Measurements from ENCODE around the gene ZG16. TPM values are rescaled to one million over a fixed set of nuclear protein-coding genes. Genes with fewer than 3 reads are reported as not detected.
"Not testable (repeated sequence)": the region's sequence is repeated elsewhere in the genome, so short reads cannot be mapped to it uniquely, and the experiment has no call there.

Gene ZG16
- total RNA-seq, 1 donor from 2014 or later = not detected

DNA sequence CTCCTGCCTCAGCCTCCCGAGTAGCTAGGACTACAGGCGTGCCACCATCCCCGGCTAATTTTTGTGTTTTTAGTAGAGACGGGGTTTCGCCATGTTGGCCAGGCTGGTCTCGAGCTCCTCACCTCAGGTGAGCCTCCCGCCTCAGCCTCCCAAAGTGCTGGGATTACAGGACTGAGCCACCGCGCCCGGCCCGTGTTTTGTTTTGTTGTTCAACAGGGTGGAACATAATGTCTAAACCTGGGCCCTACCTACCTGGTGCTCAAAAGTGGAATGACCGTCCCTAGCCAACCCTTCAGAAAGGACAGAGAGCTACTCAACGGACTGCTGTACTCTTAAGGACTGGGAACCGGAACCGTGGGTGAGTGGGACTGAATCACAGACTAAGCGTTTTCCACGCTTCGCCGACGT is 11.7 kb downstream of the ZG16 start:
- no peak for DNase-seq

DNA sequence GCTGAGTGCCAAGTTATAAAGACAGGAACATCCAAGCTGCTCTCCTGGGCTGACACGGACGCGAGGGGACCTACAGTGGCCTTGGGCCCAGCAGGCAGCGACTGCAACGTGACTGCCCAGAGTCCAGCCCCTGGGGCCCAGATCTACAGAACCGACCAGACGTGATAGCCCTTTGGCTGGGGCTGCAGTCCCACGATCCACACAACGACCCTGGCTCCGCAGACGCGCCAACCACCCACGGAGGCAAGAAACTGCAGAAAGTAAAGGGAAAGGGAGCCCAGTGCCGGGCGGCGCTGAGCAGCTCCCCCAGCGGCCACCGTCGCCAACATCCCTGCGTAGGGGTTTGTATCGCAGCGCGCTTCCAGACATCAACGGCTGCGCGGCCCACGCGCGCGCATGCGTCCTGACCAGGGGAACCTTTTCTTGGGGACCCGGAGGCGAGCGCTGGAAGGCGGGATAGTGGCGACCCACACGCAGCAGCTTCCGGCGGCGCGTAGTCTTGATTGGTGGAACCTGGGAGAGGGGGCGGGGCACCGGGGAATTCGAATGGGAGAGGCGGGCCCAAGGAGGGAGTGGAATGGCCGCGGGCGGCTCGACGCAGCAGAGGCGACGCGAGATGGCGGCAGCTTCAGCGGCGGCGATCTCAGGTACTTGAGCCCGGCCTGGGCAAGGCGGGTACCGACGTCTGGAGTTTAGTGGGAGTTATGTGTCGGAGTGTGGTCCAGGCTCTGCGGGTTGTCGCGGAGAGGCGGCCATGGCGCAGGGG is 12.3 kb downstream of the ZG16 start, which contains the start of gene KIF22:
TSS of gene KIF22 (plus strand) at position 569 of the 766 bp plus-strand sequence. CDS start at position 578, 9 bp downstream.
- DNase-seq = peak; percentile 99

DNA sequence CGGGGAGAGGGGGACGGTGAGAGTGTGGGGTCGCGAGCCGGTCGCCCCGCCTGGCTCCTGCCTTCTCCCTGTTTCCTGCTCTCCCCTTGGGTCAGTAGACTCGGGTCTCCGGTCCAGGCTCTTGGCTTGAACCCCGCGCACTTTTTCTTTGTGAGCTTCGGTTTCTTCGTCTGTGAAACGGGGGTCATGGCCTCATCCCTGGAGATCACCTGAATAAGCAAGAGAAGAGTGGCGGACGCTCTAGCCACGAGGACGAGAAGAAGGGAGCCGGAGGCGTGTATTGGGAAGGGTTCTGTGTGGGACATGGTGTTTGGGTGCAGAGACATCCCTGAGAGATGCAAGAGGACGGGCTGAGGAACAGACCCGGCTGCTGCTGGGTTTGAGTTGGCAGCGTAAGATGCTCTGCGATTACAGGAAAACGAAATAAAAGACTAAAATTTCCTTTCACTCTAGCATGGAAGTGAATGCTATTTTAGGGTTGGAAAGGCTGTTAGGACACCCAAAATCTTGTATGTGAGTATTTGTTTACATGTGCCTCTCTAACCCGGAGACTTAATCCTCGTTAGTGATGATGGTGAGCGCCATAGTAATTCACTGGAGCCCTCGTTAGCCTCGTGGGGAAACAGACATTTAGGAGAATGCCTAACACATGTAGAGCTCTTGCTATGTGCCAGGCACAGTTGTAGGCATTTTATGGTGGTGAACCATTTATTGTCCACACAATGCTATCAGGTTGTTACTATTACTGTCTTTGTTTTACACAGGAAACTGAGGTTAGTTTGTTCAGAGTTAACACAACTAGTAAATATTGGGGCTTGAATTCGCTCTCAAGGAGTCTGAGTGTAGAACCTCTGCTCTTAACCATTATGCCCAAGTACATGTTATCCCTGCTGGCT is 13.1 kb downstream of the ZG16 start:
- peak; percentile 15 for DNase-seq

DNA sequence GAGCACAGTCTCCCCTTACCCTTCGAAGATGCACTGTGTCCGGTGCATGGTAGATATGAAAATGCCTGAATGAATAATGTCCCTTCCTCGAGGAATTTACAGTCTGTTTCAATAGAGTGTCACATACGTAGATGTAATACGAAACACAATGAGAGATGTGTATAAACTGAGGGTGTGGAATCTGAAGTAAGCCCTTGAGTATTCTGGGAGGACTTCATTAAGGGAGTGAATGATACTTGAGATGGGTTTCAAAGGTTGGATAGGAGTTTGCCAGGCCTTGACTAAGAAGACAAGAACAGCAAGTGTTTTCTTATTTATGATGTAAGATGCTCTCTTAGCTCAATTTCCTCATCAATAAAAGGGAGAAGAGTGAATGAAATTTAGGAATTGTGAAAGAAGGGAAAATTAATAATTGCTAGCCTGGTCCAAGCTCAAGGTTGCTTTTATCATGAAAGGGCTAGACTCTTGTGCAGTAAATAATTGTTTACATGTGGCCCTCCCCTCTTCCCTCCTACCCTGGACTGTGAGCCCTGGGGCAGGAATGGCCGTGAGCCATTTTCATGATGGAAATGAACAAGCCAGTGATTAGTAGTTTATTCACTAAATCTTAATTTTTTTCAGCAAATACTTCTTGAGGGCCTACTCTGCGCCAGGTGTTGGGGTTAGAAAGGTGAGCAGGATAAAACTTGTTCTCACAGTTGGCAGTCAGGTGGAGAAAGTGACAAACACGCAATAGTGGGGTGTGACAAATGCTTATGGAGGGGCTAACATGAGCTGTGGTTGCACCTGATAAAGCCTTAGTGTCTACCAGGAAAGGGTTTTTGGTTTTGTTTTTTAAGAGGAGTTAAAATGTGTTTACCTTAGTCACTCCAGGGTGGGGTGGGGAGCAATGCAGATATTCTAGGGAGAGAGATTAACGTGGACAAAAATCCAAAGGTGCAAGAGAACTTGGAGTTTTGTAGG is 14.1 kb downstream of the ZG16 start:
- DNase-seq = no peak

DNA sequence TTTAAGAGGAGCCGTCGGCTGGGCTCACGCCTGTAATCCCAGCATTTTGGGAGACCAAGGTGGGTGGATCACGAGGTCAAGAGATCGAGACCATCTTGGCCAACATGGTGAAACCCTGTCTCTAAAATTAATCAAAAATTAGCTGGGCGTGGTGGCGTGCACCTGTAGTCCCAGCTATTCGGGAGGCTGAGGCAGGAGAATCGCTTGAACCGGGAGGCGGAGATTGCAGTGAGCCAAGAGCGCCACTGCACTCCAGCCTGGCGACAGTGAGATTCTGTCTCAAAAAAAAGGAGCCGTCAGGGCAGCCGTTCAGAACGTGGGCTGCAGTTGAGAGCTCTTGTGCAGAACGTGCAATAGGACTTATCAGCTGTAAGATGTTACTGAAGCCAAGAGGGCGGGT is 15.1 kb downstream of the ZG16 start:
- not testable (repeated sequence) for DNase-seq

DNA sequence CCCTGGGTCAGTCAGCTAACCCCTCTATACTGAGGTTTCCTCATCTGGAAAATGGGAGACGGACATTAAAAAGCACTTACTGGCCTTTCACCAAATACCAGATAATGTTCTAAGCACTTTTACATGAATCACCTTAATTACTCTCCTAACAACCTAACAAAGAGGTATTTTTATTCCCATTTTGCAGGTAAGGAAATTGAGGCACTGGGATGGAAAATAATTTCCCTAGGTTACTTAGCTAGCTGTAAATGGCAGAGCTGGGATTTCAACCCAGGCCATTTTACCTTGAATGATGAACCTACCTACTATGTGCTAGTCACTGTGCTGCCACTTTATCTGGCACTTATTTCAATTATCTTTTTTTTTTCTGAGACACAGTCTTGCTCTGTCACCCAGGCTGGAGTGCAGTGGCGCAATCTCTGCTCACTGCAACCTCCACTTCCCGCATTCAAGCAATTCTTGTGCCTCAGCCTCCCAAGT is 16.2 kb downstream of the ZG16 start:
- no peak for DNase-seq

DNA sequence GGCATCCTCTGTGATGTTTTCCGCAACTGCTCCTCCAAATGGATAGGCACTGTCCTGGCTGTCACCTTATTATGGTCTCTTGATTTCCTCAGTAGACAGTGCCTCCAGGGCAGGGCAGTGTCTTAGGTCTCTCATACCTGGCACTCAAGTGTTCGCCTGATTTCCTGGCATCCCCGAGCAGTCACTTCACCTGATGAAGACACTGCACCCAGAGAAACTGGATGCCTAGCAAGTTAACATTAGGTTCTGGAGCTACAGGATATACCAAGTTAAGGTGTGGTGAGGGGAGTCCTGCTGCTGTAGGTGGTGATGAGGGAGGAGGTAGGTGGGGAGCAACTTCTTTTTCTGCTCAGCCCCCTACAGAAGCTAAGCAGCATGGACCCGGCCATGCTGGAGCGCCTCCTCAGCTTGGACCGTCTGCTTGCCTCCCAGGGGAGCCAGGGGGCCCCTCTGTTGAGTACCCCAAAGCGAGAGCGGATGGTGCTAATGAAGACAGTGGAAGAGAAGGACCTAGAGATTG is 24.4 kb downstream of the ZG16 start:
- DNase-seq = no peak

DNA sequence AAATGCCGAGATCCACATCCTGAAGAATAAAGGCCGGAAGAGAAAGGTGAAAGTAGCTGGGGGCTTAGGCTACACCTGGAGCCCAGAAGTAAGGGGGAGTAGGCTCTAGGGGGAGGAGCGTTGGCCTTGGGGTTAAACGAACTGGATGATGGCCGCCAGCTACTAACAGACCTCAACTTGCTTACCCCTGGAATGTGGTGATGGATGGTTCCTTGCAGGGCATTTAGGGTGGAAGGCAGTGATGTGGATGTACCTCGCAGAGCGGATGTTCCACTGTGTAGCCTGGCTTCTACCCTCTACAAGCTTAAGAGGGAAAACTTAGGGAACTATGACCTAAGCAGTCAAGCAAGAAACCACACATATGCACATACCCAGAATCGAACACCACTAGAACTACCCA is 26.0 kb downstream of the ZG16 start:
- no peak for DNase-seq

DNA sequence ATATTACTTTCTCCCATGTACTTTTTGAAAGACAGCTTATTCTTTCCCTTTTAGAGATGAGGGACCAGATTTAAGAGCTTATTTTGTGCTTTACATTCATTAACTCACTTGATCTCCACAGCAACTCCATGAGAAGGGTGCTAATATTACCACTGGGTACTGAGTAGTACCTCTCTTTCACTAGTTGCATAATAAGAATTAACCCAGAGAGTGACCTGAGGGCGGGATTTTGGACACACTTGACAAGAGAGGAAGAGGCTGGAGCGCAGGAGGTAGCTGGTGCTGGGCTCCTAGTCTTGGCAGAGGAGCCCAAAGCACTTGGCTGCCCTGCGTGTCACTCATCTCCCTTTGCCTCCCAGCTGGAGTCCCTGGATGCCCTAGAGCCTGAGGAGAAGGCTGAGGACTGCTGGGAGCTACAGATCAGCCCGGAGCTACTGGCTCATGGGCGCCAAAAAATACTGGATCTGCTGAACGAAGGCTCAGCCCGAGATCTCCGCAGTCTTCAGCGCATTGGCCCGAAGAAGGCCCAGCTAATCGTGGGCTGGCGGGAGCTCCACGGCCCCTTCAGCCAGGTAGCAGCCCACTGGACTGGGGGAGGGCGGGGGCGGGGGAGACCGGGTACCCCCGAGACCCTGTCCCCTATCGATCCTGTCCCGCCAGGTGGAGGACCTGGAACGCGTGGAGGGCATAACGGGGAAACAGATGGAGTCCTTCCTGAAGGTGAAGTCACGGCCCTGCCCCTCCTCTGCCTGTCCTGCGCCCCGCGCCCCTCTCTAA is 26.6 kb downstream of the ZG16 start:
- peak; percentile 44 for DNase-seq

DNA sequence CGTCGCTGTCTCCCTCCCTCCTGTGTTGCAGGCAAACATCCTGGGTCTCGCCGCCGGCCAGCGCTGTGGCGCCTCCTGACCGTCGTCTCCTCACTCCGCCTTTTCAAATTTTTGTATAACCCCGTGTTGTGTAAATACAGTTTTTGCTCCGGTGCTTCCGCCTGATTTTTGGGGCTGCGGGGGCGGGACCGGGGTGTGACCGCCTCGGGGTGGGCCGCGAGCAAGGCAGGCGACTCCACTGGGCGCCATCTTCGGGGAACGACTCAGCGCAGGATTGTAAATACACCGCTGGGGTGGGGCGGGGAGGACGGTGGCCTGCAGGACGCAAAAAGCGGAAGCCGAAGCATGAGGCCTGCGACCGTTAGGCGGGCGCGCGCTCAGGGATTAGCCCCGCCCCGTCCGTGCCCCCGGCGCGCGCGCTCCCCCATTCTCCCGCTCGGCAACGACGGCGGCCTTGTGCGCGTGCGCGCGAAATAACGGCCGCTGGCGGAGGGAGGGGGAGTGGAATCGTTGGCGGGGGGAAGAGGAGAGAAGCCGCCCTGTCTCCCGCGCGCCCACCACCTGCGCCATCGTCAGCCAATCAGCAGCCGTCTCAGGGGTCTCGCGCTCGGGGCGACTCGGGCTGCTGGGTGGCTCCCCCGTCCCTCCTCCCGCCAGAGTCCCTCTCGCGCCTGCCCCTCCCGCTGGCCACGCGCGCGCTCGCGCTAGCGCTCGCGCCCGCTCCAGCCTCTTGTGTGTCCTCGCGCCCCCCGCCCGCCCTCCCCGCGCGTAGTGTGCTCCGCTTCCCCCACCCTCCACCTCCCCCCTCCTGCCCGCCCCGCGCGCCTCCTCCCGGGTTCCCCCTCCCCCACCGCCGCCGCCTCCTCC is 27.4 kb downstream of the ZG16 start:
- DNase-seq = peak; percentile 98

DNA sequence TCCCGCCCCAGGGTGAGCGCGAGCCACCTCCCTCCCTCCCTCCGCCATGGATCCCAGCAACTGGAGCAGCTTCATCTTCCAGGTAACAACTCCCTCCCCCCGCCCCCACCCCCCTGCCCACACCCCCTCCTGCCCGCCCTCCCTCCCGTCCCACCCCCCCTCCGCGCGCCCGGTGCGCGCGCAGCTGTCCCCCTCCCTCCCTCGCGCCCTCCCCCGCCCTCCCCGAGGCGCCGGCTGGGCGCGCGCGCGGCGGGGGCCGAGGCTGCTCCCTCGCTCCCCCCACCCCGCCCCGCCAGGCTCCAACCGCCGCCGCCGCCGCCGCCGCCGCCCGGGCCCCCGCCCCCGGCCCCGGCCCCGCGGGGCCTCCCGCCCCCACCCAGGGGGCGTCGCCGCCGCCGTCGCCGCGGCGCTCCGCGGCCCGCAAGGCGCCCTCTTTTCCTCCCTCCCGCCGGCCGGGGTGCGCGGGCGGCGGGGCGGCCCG is 28.1 kb downstream of the ZG16 start, which contains the start of gene MAZ:
TSS of gene MAZ (plus strand) at position 431 of the 481 bp plus-strand sequence. CDS start 173 bp downstream, outside the sequence.
- no peak for DNase-seq

DNA sequence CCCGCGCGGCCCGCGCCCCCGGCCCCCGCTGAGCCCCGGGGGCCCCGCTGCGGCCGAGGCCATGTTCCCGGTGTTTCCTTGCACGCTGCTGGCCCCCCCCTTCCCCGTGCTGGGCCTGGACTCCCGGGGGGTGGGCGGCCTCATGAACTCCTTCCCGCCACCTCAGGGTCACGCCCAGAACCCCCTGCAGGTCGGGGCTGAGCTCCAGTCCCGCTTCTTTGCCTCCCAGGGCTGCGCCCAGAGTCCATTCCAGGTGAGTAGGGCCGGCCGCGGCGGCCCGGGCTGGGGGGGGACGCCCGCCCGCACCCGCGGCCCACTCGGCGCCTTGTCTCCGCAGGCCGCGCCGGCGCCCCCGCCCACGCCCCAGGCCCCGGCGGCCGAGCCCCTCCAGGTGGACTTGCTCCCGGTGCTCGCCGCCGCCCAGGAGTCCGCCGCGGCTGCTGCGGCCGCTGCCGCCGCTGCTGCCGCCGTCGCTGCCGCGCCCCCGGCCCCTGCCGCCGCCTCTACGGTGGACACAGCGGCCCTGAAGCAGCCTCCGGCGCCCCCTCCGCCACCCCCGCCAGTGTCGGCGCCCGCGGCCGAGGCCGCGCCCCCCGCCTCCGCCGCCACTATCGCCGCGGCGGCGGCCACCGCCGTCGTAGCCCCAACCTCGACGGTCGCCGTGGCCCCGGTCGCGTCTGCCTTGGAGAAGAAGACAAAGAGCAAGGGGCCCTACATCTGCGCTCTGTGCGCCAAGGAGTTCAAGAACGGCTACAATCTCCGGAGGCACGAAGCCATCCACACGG is 28.8 kb downstream of the ZG16 start:
- DNase-seq = peak; percentile 45

DNA sequence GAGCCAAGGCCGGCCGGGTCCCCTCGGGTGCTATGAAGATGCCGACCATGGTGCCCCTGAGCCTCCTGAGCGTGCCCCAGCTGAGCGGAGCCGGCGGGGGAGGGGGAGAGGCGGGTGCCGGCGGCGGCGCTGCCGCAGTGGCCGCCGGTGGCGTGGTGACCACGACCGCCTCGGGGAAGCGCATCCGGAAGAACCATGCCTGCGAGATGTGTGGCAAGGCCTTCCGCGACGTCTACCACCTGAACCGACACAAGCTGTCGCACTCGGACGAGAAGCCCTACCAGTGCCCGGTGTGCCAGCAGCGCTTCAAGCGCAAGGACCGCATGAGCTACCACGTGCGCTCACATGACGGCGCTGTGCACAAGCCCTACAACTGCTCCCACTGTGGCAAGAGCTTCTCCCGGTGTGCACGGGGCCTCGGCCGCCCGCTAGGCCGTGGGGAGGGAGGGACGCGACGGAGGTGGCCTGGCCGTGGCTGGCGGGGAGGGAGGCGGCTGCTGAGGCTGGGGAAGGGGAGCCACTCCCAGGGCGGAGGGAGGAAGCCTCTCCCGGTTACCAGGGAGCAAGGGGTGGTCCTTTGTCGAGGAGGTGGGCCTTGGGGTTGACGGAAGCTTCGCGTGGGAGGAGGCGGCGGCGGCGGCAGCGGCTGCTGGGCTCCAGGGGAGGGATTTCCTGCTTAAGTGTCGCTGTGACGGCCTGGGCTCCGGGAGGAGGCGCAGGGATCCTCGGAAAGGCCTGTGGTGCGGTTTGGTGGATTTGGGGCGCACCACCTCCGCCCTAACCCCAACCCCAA is 29.6 kb downstream of the ZG16 start:
- peak; percentile 94 for DNase-seq

DNA sequence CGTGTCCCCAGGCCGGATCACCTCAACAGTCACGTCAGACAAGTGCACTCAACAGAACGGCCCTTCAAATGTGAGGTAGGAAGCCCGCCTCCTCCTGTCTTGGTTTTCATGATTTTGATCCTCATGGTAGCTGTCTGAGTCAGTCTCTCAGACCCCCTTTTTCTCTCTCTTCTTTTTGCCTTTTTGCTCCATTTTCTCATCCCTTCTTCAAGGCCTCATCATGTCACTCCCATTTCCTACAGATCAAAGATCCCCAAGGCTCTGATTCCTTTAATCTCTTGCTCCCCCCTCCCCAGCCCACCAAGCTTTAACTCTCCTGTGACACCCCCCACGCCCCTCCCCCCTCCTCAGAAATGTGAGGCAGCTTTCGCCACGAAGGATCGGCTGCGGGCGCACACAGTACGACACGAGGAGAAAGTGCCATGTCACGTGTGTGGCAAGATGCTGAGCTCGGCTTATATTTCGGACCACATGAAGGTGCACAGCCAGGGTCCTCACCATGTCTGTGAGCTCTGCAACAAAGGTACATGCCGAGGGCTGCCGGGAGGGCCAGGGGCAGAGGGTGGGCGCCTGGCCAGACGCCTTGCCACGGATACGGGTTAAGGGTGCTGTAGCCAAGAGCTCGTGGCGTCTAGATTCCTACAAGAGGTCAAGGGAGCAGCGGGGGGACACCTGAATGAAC is 30.3 kb downstream of the ZG16 start:
- DNase-seq = no peak

DNA sequence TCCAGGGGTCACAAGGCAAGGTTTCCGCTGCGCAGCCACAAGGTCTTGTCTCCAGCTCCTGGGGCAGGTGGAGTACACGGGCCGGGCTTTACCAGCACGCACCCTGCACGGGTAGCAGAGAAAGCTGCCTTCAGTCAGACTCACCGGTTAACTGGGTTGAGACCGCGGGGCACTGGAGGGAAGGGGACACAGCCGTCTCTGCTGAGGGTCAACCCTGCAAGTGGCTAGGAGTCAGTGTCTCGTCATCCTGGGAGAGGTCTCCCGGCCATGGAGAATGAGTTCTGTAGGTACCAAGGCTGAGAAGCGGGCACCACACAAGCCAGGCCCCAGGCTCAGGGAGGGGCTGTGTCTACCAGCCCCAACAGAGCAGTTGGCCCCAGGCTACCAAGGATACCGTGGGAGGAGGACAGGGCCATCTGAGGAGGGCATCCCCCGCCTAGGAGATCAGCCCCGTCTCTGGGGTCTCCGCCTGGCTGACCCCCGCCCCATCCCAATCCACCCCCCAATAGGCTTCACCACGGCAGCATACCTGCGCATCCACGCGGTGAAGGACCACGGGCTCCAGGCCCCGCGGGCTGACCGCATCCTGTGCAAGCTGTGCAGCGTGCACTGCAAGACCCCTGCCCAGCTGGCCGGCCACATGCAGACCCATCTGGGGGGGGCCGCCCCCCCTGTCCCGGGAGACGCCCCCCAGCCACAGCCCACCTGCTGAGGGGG is 31.1 kb downstream of the ZG16 start:
- DNase-seq = no peak

DNA sequence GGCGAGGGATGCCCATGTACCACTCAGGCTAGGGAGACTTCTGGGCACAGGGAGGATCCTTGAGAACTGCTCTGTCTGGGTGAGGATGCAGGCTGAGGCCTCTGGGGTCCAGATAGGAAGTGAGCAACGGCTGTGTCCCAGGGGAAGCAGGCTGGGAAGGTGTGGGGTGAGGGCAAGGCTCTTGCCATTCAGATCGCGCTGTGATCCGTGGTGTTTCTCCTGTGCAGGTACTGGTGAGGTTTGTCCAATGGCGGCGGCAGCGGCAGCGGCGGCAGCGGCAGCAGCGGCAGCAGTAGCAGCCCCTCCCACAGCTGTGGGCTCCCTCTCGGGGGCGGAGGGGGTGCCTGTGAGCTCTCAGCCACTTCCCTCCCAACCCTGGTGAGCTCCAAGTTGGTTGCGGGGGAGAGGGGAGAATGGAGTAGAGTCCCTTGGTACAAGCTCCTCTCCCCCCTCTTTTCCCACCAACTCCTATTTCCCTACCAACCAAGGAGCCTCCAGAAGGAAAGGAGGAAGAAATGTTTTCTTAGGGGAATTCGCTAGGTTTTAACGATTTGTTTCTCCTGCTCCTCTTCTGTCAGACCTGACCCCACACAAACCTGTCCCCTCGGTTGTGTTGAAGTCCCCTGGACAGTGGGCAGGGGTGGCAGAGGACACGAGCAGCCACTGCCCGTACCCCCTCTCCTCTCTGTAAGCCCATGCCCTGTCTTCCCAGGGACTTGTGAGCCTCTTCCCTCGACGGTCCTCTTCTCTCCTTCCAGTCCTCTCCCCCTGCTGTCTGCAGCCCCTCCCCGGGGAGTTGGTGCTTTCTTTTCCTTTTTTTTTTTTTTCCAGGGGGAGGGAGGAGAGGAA is 32.0 kb downstream of the ZG16 start:
- DNase-seq = peak; percentile 32
